ENCODE measurements around the gene GIMD1.

GIMD1 gene

DNA sequence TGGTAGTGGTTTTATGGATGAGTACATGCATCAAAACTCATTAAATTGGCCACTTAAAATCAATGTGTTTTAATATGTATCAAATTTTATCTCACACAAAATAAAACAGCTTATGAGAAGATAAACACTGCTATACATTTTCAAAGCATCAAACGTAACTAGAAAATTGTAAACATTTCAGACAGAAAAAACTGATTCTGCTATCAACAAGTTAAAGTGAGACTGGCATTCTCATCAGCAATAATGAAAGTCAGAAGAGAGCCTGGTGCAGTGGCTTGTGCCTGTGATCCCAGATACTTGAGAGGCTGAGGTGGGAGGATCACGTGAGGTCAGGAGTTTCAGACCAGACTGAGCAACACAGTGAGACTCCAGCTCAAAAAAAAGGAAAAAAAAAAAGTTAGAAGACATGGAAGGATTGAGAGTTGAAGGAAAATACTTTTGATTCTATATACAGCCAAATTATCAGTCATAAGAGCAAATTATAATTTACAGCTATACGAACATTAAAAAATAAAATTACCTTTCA is 55.5 kb downstream of the GIMD1 start:
- no peak for DNase-seq

DNA sequence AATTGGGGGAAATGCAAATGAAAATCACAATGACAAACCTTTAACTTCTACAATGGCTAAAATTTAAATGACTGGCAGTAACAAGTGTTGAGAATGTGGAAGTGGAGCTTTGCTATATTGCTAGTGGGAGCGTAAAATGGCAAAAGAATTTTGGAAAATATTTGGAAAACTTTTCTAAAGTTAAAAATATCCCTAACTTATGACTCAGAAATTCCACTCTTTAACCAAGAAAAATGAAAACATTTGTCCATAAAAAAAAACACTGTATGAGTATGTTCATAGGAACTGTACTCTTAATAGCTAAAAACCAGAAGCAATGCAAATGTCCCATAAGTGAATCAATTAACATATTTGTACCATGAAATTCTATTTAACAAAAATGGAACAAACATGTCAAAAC is 56.2 kb downstream of the GIMD1 start:
- DNase-seq: no peak
